Fibroblast of skin of left biceps (primary cell): ENCODE measurements around the gene CCR4.
"Not testable (repeated sequence)": the region's sequence is repeated elsewhere in the genome, so short reads cannot be mapped to it uniquely, and the experiment has no call there.

Experiments used
- DNase-seq, 2 experiments: peaks; one replicate each; pipeline ENCODE4 v3.0.0-alpha.2; 2013; ENCODE audit warnings: low read depth in 2 of 2

Gene CCR4

GRCh38 chr3:32952369-32953077 lies 1.1 kb downstream of the CCR4 start:
- DNase-seq = no peak

- DNase-seq = no peak
Measured at GRCh38 chr3:32954506-32954905, 3.1 kb downstream of the CCR4 start.

DNA sequence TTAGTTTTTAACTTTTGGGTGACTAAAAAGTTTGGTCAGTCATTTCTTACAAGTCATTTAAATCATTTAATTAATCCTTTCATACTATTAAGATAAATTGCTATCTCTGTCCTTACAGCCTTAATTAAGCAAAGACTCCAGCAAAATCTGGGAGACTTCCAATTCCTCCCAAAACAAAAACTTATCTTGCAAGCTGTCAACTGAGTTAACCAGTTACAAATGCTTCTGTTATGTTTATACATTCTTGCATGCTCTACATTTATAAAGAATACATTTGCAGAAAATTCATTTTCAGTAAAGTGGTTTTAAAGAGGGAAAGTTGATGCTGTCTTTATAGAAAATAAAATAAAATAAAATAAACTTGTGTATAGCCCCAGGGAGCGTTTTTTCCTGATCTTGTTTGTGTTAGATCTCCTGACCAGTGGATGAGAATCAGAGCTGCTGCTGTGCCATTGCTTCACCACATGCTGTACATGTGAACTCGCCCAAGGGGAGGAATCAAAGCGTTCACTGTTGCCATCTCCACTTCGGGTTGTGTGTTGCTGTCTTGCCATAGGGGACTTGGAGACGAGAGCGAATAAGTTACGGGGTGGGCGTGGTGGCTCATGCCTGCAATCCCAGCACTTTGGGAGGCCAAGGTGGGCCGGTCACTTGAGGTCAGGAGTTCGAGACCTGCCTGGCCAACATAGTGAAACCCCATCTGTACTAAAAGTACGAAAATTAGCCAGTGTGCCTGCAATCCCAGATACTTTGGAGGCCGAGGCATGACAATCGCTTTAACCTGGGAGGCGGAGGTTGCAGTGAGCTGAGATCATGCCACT lies 5.5 kb downstream of the CCR4 start:
- DNase-seq = no peak

- no peak for DNase-seq
Measured at GRCh38 chr3:32958509-32958908, 7.1 kb downstream of the CCR4 start.

GRCh38 chr3:32959371-32959770 lies 7.9 kb downstream of the CCR4 start:
- no peak for DNase-seq

- no peak for DNase-seq
Measured at GRCh38 chr3:32960404-32961170, 9.1 kb downstream of the CCR4 start.

- DNase-seq = no peak
Measured at GRCh38 chr3:32961189-32961715, 9.8 kb downstream of the CCR4 start.

- no peak for DNase-seq
Measured at GRCh38 chr3:32963871-32964270, 12.4 kb downstream of the CCR4 start.

- DNase-seq = not testable (repeated sequence)
Measured at GRCh38 chr3:32964781-32965180, 13.3 kb downstream of the CCR4 start.

DNA sequence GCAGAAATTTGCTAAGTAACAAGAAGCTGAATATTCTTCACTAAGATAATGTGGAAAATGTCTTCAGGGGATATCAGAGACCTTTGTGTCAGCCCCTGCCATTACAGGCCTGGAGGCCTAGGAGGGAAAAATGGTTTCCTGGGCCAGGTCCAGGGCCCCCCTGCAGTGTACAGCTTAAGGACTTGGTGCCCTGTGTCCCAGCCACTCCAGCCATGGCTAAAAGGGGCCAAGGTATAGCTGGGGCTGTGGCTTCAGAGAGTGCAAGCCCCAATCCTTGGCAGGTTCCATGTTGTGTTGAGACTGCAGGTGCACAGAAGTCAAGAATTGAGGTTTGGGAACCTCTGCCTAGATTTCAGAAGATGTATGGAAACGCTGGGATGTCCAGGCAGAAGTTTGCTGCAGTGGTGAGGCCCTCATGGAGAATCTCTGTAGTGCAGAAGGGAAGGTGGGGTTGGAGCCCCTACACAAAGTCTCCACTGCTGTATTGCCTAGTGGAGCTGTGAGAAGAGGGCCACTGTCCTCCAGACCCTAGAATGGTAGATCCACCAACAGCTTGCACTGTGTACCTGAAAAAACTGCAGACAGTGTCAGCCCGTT lies 14.3 kb downstream of the CCR4 start:
- DNase-seq = not testable (repeated sequence)

DNA sequence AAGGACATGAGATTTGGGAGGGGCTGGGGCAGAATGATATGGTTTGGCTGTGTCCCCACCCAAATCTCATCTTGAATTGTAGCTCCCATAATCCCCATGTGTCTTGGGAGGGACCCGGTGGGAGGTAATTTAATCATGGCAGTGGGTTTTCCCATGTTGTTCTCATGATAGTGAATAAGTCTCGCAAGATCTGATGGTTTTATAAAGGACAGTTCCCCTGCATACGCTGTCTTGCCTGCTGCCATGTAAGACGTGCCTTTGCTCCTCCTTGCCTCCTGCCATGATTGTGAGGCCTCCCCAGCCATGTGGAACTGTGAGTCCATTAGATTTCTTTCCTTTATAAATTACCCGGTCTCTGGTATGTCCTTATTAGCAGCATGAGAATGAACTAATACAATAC lies 15.2 kb downstream of the CCR4 start:
- not testable (repeated sequence) for DNase-seq

GRCh38 chr3:32968166-32968919 lies 16.9 kb downstream of the CCR4 start:
- no peak for DNase-seq

DNA sequence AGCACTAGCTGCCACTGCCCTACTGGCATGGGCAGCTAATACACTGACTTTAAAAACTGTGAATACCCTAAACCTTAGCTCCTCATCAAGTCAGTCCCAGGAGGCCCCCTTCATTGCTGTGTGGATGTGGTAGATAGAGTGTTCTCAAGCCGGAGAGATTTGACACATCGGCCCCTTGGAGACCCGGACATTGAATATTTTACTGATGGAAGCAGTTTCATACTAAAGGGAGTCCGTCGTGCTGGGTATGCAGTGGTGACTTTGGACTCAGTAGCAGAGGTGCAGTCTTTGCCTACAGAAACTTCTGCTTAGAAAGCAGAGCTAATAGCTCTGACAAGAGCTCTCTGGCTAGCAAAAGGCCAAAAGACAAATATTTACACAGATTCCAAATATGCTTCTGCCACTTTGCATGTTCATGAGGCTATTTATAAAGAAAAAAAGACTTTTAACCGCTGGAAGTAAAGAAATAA lies 17.5 kb downstream of the CCR4 start:
- no peak for DNase-seq

GRCh38 chr3:32969656-32970055 lies 18.2 kb downstream of the CCR4 start:
- DNase-seq = no peak

- DNase-seq = not testable (repeated sequence)
Measured at GRCh38 chr3:32971291-32971690, 19.8 kb downstream of the CCR4 start.

- no peak for DNase-seq
Measured at GRCh38 chr3:32972482-32973146, 21.2 kb downstream of the CCR4 start.

- DNase-seq = no peak
Measured at GRCh38 chr3:32973982-32974381, 22.5 kb downstream of the CCR4 start.

DNA sequence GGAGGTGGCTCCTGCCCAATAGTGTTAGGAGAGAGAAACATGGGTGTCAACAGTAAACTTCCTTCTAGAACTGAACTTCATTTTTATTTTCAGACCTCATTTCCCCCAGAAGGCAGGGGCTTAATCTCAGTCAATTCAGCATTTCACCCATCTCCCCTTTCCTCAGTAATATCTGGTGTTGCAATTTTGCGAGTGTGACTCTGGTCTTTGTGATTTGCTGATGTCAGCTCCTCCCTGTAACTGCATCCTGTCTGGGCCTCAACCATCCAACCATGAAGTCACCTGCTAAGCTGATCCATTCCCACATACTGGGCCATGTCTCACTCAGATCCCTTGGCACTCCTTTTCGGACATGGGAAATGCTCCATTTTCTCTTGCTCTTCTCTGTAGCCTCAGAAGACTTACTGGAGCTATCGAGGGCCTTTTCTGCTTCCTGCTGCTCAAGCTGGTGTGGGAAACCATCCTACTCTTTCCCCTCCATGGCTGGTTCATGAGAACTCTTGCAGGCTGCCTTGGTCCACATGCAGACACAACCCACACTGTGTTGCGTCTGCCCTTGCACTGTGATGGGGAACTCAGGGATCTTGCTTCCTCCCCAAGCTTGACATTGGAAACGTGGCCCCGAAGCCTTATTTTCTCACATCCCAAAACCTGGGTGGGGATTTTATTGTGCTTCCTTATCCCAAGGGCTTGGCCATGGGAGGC lies 24.6 kb downstream of the CCR4 start:
- no peak for DNase-seq

DNA sequence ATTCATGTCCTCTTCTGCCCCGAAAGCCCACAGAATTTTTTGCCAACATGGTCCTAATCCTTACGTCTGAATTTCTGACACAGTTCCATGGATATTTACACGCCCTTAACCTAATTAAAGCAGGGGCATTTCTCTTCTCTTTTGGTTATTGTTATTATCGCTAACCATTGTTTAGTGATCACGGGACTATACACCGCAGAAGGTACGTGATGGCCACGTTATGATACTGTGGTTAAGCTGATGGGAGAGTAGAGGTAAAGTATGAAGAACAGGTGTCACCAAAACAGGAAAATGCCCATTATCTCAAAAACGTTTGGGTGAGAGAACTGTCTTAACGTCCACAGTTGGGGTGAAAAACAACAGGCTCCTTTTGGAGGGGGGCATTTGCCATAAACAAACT lies 26.4 kb downstream of the CCR4 start:
- no peak for DNase-seq

DNA sequence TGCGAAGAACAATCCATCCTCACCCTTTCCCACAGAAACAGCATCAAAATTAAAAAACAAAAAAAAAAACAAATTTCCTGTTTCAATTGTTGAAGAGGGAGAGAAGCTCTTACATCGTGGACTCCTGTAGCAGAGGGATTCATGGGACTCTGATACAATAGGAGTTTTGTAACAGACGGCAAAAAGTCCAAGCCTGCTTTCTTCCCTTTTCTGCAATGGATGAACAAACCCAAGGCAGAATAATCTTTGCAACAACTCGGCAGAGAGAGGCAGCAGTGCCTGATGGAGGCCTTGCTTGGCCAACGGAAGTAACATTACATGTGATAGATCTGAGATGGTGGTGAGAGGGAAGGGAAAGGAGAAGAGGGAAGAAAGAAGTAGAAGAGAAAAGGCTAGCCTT lies 26.9 kb downstream of the CCR4 start:
- DNase-seq = no peak
